Tibial nerve (tissue), 4 donors: Measurements from ENCODE around the gene PPM1L.

Experiments
- CTCF ChIP-seq, 5 experiments: fragments of 200-600 bp in 3 of 5; fragments of 450-650 bp in 2 of 5; sonication (generic) in 3 of 5; IDR thresholded peaks; one replicate each; pipeline ENCODE4 v1.5.1; 2016 to 2019; ENCODE audit warnings: antibody characterized with exemption in 5 of 5, mild to moderate bottlenecking in 3 of 5, moderate library complexity in 2 of 5
- EP300 ChIP-seq, 2 donors: sonication (generic); formaldehyde crosslinking; IDR thresholded peaks; one replicate each; pipeline ENCODE4 v1.6.1; 2017; ENCODE audit warnings: antibody characterized with exemption in 2 of 2, mild to moderate bottlenecking in 1 of 2
- POLR2A ChIP-seq, 2 donors: fragments of 450-650 bp; IDR thresholded peaks; one replicate each; pipeline ENCODE4 v1.6.1; 2017; ENCODE audit warnings: antibody characterized with exemption in 2 of 2, mild to moderate bottlenecking in 2 of 2, moderate library complexity in 2 of 2

- TF ChIP-seq CTCF (IDR thresholded peaks at IDR 0.05), result no peak
- TF ChIP-seq POLR2A (IDR thresholded peaks at IDR 0.05), result no peak
- TF ChIP-seq EP300 (IDR thresholded peaks at IDR 0.05), result no peak
Observed at GRCh38 chr3:160860346-160860745, 104.3 kb downstream of the PPM1L start.
